HG03280 (cell line): ENCODE results near the gene DDC.

ENCODE experiments used
- ATAC-seq: cut with Tn5 transposase; IDR thresholded peaks from one replicate; pipeline ENCODE4 v1.9.1; 2021; ENCODE audit warnings: mild to moderate bottlenecking, moderate library complexity; ENCODE audit not compliant: unreplicated experiment

Gene DDC

DNA sequence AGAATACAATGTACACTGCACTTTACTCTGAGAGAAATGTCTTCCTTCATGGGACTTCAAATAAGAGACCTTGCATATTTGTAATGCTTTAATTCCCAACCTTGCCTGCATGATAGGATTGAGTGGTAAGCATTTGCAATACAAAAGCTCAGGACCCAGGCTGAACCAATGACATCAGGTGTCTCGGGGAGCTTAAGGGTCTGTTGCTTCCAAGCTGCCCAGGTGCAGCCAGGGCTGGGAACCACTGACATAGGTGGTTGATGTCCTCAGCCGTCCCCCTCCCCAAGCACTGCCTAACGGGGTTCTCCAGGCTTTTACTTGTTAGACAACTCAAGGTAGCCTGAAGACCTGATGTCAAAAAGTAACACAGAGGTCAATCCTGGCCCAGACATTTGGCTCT, 144.2 kb downstream of the DDC start:
- ATAC-seq: no peak

- no peak for ATAC-seq
Observed at GRCh38 chr7:50418526-50419290, 146.5 kb downstream of the DDC start.

DNA sequence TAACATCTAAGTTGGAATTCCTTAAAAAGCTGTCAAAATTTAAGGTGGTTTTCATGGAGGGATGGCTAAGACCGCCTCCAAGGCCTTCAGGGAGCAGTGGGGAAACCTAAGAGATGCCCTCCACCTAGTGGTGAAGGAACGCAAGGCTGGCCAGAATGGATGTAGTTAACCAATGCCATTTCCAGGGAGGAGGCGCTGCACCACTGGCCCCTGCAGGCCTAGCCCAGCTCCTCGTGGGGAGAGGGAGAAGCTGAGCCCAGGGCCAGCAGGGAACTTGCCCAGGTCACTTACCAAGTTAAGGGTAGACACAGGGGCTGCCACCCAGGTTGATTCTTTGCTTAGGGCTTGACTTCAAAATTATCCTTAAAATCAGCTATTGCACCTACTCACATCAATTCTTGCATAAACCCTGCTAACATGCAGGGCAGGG, 147.1 kb downstream of the DDC start:
- peak; percentile 88 for ATAC-seq

DNA sequence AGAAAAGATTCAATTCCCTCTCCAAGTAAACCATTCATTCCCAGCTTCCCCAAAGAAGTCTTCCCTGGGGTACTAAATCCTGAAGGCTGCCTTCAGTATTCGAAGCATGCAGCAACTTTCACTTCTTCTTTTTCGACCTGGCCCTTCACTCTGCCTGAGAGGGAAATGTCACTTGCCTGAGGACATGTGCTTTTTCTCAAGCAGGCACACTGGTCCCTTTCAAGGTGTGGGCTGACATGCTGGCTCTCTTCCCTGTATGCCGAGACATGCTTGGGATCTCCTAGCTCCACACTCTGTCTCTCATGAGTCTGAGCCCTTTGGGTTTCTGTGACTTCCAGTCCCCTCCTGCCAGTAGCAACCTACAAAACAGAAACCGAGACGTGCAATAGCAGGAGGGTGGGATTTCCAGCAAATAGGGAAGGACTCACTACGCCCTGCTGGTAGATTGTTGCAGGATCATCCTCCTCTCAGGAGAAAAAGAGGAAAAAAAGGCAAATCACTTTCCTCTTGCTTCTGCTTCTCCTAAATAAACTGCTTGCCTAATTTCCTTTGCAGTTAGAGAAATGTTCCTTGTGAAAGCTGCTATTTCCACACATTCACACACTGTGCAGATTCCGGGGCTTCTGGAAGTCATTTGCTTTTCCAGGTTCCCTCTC, 148.6 kb downstream of the DDC start:
- ATAC-seq: peak; percentile 70

DNA sequence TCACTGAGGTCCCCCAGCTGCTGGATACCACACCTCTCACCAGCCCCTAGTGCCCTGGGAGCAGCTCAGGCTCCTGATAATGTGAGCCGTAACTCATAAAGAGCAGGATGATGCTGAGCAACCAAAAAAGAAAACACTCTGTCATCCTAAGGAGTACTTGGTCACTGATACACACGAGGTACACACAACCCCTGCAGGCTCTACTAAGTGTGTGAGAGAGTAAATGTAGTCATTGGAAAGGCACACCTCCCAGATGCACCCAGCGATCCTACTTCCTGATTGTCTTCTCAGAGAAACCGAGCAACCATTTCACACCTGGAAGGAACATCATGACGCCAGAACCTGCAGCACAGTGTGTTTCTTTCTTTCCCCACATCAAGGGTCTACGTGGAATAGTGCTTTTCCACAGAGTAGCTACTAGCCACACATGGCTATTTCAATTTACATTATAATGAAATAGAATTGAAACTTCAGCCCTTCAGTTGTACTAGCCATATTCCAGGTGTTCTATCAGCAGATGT, 149.3 kb downstream of the DDC start:
- no peak for ATAC-seq

DNA sequence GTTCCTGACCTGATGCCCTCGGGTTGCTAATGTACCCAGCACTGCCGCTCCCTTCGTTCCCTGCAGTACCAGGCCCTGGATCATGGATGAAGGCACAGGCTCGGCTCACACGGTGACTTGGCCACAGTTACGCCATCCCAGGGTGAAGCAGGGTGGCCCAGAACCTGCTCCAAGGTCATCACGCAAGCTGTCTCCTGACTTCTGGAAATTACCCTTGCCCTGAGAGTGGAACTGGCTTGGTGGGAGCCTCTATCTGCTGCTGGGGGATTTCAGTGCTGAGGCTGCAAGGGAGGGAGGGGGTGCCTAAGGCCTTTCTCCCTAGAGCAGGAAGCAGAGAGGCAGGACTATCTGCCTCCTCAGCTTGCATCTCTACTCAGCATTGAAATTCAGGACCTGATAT, 151.6 kb downstream of the DDC start:
- no peak for ATAC-seq

- ATAC-seq: no peak
Observed at GRCh38 chr7:50412973-50413372, 152.2 kb downstream of the DDC start.

GRCh38 chr7:50411332-50411731, 153.9 kb downstream of the DDC start:
- ATAC-seq: no peak

DNA sequence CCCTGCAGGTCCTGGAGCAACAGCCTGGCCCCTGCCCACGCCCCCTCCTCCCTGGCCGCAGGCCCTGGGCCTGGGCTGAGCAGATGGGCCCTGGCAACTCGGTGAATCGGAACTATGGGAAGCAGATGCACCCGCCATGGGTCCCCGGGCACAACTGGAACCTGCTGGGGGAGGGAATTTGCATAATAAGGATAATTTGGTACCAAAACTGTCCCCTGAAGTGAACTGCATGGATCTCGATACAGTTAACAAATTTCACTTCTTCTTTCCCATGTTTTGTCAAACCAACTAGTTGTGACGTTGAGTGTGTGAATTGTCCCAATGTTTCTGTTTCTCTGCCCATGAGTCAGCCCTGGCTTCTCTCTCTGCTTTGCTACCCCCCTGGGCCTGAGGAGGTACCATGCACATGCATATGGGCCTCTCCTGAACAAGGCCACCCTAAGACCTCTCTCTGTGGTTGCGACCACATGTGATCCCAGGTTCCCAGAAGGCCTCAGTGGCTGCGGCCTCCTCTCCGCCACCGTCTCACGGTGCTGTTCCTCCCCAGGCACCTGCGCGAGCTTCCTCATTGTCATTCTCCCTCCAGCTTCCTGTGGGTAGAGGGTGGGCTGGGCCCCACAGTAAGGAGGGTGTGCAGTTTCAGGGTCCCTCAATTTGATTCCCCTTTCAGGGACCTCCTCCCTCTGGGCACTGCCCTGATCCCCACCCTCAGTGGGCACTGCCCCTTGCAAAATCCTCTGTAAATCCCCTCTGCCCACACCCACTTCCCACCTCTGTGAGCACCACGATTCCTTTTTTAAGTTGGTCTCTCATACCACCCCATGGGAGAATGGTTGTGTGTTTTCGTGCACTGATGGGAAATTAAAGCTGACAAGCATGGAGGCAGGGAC, 155.1 kb downstream of the DDC start:
- peak; percentile 33 for ATAC-seq
